ENCODE data around the gene TPR. TPM values are rescaled to one million over a fixed set of nuclear protein-coding genes. Genes with fewer than 3 reads are reported as not detected.

The TPR gene
- total RNA-seq (2022; extraction: Qiagen RNA extraction): 41.9 to 47.4 TPM (median 44.7 TPM) in 5 replicates

GRCh38 chr1:186375152-186375928 lies at the start of gene TPR, which contains the start of gene ODR4:
Gene TPR, minus strand, starts transcription at chr1:186375253. Its CDS starts 225 bp downstream, at chr1:186375028.
Gene ODR4, plus strand, starts transcription at chr1:186375838. Its CDS starts 3,948 bp downstream, at chr1:186379786.

GRCh38 chr1:186295980-186296379 lies 79.1 kb downstream of the TPR start, which contains the start of gene PRG4:
Gene PRG4, plus strand, starts transcription at chr1:186296279.

Other genes with a start within 250 kb of the TPR start
- gene PRG4, start 79.0 kb downstream of the TPR start, total RNA-seq (2022; extraction: Qiagen RNA extraction): 0.07 to 0.16 TPM (median 0.09 TPM) in 5 replicates
- gene ODR4, start 585 bp upstream of the TPR start, total RNA-seq (2022; extraction: Qiagen RNA extraction): 13.3 to 16.1 TPM (median 15.3 TPM) in 5 replicates
- gene PDC, start 85.9 kb upstream of the TPR start, total RNA-seq (2022; extraction: Qiagen RNA extraction): not detected in 5 replicates